Body of pancreas (tissue), 4 donors: ENCODE results near the gene CHORDC1. TPM values are rescaled to one million over a fixed set of nuclear protein-coding genes. Genes with fewer than 3 reads are reported as not detected.

Source experiments
- ATAC-seq: fragments of 150-250 bp; one replicate; pipeline ENCODE4 v1.9.1; 2016
- DNase-seq, 4 donors: peaks; one replicate each; pipeline ENCODE4 v3.0.0-alpha.2; 2019
- H3K27ac ChIP-seq, 4 donors: fragments of 200-600 bp; sonication (generic); 1 replicate in 3 of 4; 2 replicates in 1 of 4; pipeline versions ENCODE4 v1.5.1 to v1.6.1; 2016 to 2019; ENCODE audit warnings: mild to moderate bottlenecking in 1 of 4, mixed read lengths in 1 of 4, moderate library complexity in 1 of 4
- H3K27me3 ChIP-seq, 2 donors: fragments of 200-600 bp; sonication (generic); one replicate each; pipeline ENCODE4 v1.6.0; 2016; ENCODE audit warnings: mild to moderate bottlenecking in 1 of 2
- H3K36me3 ChIP-seq, 2 donors: fragments of 200-600 bp; sonication (generic); replicated peaks in 1 of 2; 2 replicates each; pipeline ENCODE4 v1.5.1; 2016; ENCODE audit warnings: low read depth in 2 of 2; ENCODE audit not compliant: insufficient read depth in 1 of 2
- H3K4me1 ChIP-seq: fragments of 200-600 bp; sonication (generic); one replicate; pipeline ENCODE4 v1.6.0; 2016
- H3K4me3 ChIP-seq, 2 donors: fragments of 200-600 bp; sonication (generic); 1 replicate in 1 of 2; 2 replicates in 1 of 2; pipeline ENCODE4 v1.5.1; 2016 to 2019
- H3K9me3 ChIP-seq, 3 donors: fragments of 200-600 bp; sonication (generic); 1 replicate in 2 of 3; 2 replicates in 1 of 3; pipeline ENCODE4 v1.5.1; 2016
- CTCF ChIP-seq, 7 experiments: fragments of 450-650 bp in 4 of 7; fragments of 200-600 bp in 3 of 7; sonication (generic) in 3 of 7; IDR thresholded peaks; one replicate each; pipeline ENCODE4 v1.5.1; 2016 to 2019; ENCODE audit warnings: antibody characterized with exemption in 7 of 7
- POLR2A ChIP-seq, 3 donors: fragments of 450-650 bp; IDR thresholded peaks; one replicate each; pipeline ENCODE4 v1.6.1; 2016; ENCODE audit warnings: antibody characterized with exemption in 3 of 3, mild to moderate bottlenecking in 2 of 3
- WGBS, 2 donors: methylation state at CpG; one replicate each; pipeline ENCODE4 v1.1.5; 2017; 5-methylcytosine and 5-hydroxymethylcytosine counted together
- intact Hi-C: fragments of 100-400 bp; cut with DNase I; formaldehyde crosslinking; loops from one replicate; pipeline ENCODE4 v1.15.1; 2023
- total RNA-seq, 2 donors: library from RNA; depleted of rRNA; stranded (reverse); fragments of >200 nt; gene quantifications; one replicate each; pipeline ENCODE4 v1.1.0, GENCODE V29; 2016

Gene CHORDC1
- total RNA-seq, 2 donors from 2014 or later, result 27.8 to 41.5 TPM

GRCh38 chr11:90197377-90197776 is 25.5 kb downstream of the CHORDC1 start:
- ATAC-seq (no peak), DNase-seq (no peak)
- Histone ChIP-seq H3K27ac (no peak overlapping the region), H3K27me3 (no peaks in the 10 kb centered on the region), H3K4me1 (no peaks in the 10 kb centered on the region), H3K4me3 (no peak overlapping the region), H3K9me3 (no peaks in the 10 kb centered on the region), H3K36me3 (peaks cover 0 to 7% of the 10 kb centered on the region in 2 donors)
- TF ChIP-seq POLR2A (IDR thresholded peaks at IDR 0.05), result no peak
- no peak for TF ChIP-seq CTCF (IDR thresholded peaks at IDR 0.05)
- WGBS, 2 donors, result 83 to 90% methylated on average over 1 of the region's 1 CpG
- intact Hi-C loops, result no loop called here

- DNase-seq, result no peak
- no peak for ATAC-seq
- no peaks in the 10 kb centered on the region for H3K27me3 ChIP-seq
- no peaks in the 10 kb centered on the region for H3K4me1 ChIP-seq
- no peaks in the 10 kb centered on the region for H3K36me3 ChIP-seq
- H3K27ac ChIP-seq, result no peak overlapping the region
- no peak overlapping the region for H3K4me3 ChIP-seq
- intact Hi-C loops, result no loop called here
- no peaks in the 10 kb centered on the region for H3K9me3 ChIP-seq
- TF ChIP-seq POLR2A (IDR thresholded peaks at IDR 0.05), result no peak
- TF ChIP-seq CTCF (IDR thresholded peaks at IDR 0.05), result no peak
- WGBS, 2 donors, result 83 to 84% methylated on average over 4 of the region's 4 CpGs
These were observed 29.8 kb downstream of the CHORDC1 start for GRCh38 chr11:90192869-90193582.

- intact Hi-C loops, result no loop called here
- TF ChIP-seq CTCF (IDR thresholded peaks at IDR 0.05) (no peak), POLR2A (IDR thresholded peaks at IDR 0.05) (no peak)
- ATAC-seq (no peak), DNase-seq (no peak)
- no peaks in the 10 kb centered on the region for H3K27me3 ChIP-seq
- no peaks in the 10 kb centered on the region for H3K4me1 ChIP-seq
- H3K9me3 ChIP-seq, result no peaks in the 10 kb centered on the region
- no peaks in the 10 kb centered on the region for H3K36me3 ChIP-seq
- WGBS, 2 donors, result 94 to 100% methylated on average over 2 of the region's 2 CpGs
- H3K27ac ChIP-seq, result no peak overlapping the region
- no peak overlapping the region for H3K4me3 ChIP-seq
These were observed 33.8 kb downstream of the CHORDC1 start for GRCh38 chr11:90189011-90189410.

GRCh38 chr11:90187839-90188238 is 35.0 kb downstream of the CHORDC1 start:
- H3K27ac ChIP-seq, result no peak overlapping the region
- no peak for ATAC-seq
- H3K27me3 ChIP-seq, result no peaks in the 10 kb centered on the region
- intact Hi-C loops, result no loop called here
- TF ChIP-seq CTCF (IDR thresholded peaks at IDR 0.05) (no peak), POLR2A (IDR thresholded peaks at IDR 0.05) (no peak)
- no peak for DNase-seq
- no peaks in the 10 kb centered on the region for H3K9me3 ChIP-seq
- H3K4me1 ChIP-seq, result no peaks in the 10 kb centered on the region
- 83 to 89% methylated on average over 3 of the region's 3 CpGs for WGBS, 2 donors
- H3K4me3 ChIP-seq, result no peak overlapping the region
- no peaks in the 10 kb centered on the region for H3K36me3 ChIP-seq

GRCh38 chr11:90179923-90180322 is 42.9 kb downstream of the CHORDC1 start:
- no peak for TF ChIP-seq CTCF (IDR thresholded peaks at IDR 0.05)
- TF ChIP-seq POLR2A (IDR thresholded peaks at IDR 0.05), result no peak
- ATAC-seq, result no peak
- H3K27me3 ChIP-seq, result no peaks in the 10 kb centered on the region
- 66 to 72% methylated on average over 2 of the region's 2 CpGs for WGBS, 2 donors
- intact Hi-C loops, result no loop called here
- DNase-seq, result no peak
- H3K9me3 ChIP-seq, result no peaks in the 10 kb centered on the region
- H3K4me3 ChIP-seq, result no peak overlapping the region
- no peak overlapping the region for H3K27ac ChIP-seq
- no peaks in the 10 kb centered on the region for H3K4me1 ChIP-seq
- no peaks in the 10 kb centered on the region for H3K36me3 ChIP-seq
